Loucy (cell line): ENCODE results near the gene GNG13.
"Not testable (repeated sequence)": the region's sequence is repeated elsewhere in the genome, so short reads cannot be mapped to it uniquely, and the experiment has no call there.

ENCODE experiments used
- H2AFZ ChIP-seq: fragments of 200-600 bp; sonication (generic); 2 replicates; pipeline ENCODE4 v1.6.0; 2016; ENCODE audit warnings: antibody characterized with exemption, mild to moderate bottlenecking, low read length, moderate library complexity
- H3F3A ChIP-seq: fragments of 200-600 bp; 2 replicates; pipeline ENCODE4 v1.6.0; 2016; ENCODE audit warnings: antibody characterized with exemption, low read depth, mild to moderate bottlenecking
- H3K27me3 ChIP-seq: fragments of 200-600 bp; sonication (generic); 2 replicates; pipeline ENCODE4 v1.6.1; 2014; ENCODE audit warnings: low read length, mild to moderate bottlenecking; ENCODE audit not compliant: insufficient read depth, poor library complexity, severe bottlenecking
- H3K36me3 ChIP-seq: fragments of 200-600 bp; sonication (generic); 2 replicates; pipeline ENCODE4 v1.6.1; 2016; ENCODE audit warnings: low read length; ENCODE audit not compliant: insufficient read depth
- H3K4me1 ChIP-seq: fragments of 200-600 bp; sonication (generic); 2 replicates; pipeline ENCODE4 v1.5.1; 2014; ENCODE audit warnings: low read length, mild to moderate bottlenecking; ENCODE audit not compliant: insufficient read depth, poor library complexity, severe bottlenecking
- H3K4me2 ChIP-seq: fragments of 200-600 bp; sonication (generic); 2 replicates; pipeline ENCODE4 v1.6.0; 2014; ENCODE audit warnings: antibody characterized with exemption, low read length, low read depth, mild to moderate bottlenecking; ENCODE audit not compliant: poor library complexity, severe bottlenecking
- H3K4me3 ChIP-seq: fragments of 200-600 bp; sonication (generic); 2 replicates; pipeline ENCODE4 v1.5.1; 2014; ENCODE audit warnings: low read length, mild to moderate bottlenecking, mixed read lengths; ENCODE audit not compliant: poor library complexity, severe bottlenecking
- H3K79me2 ChIP-seq: fragments of 200-600 bp; sonication (generic); 2 replicates; pipeline ENCODE4 v1.6.1; 2014; ENCODE audit warnings: low read length; ENCODE audit not compliant: insufficient read depth
- H3K9ac ChIP-seq: fragments of 200-600 bp; sonication (generic); 2 replicates; pipeline ENCODE4 v1.6.0; 2014; ENCODE audit warnings: mild to moderate bottlenecking, low read depth, low read length, moderate library complexity; ENCODE audit not compliant: poor library complexity, severe bottlenecking
- H3K9me2 ChIP-seq: fragments of 200-600 bp; sonication (generic); replicated peaks from 2 replicates; pipeline ENCODE4 v1.6.1; 2016; ENCODE audit warnings: low read depth, low read length, mixed read lengths
- H3K9me3 ChIP-seq: fragments of 200-600 bp; sonication (generic); 2 replicates; pipeline ENCODE4 v1.6.1; 2014; ENCODE audit warnings: mild to moderate bottlenecking, antibody characterized with exemption, low read length, low read depth; ENCODE audit not compliant: insufficient read depth
- H4K20me1 ChIP-seq: fragments of 200-600 bp; sonication (generic); 2 replicates; pipeline ENCODE4 v1.6.0; 2014; ENCODE audit warnings: antibody characterized with exemption, low read length, mild to moderate bottlenecking; ENCODE audit not compliant: insufficient read depth, poor library complexity, severe bottlenecking
- EZH2phosphoT487 ChIP-seq: fragments of 200-600 bp; IDR thresholded peaks from 2 replicates; pipeline ENCODE4 v1.6.1; 2018; ENCODE audit warnings: antibody characterized with exemption, mild to moderate bottlenecking, moderate library complexity, borderline replicate concordance
- TF ChIP-seq, protein P1 (sequence below): fragments of 200-600 bp; sonication (generic); conservative IDR thresholded peaks from 2 replicates; pipeline ENCODE4 v1.5.1; 2014; ENCODE audit warnings: mild to moderate bottlenecking, antibody characterized with exemption, low read length

Gene GNG13

DNA sequence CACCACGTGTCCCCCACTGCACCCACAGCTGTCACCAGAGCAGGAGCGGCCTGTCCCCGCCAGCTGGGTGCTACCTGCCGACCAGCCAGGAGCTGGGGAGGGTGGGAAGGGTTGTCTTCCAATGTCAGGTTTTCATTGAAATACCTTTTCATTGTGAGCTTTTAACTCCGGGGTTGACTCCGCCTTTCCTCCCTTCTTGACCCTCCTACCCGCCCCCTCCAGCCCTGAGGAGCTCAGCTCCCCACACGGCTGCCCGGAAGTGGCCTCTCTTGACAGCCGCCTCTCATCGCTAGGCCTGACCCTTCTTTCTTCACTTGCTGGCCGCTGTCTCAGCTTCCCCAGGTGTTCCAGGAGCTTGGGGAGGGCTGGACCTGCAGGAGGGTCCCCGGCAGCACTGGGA lies 21.2 kb upstream of the GNG13 start:
- TF ChIP-seq, protein P1, sequence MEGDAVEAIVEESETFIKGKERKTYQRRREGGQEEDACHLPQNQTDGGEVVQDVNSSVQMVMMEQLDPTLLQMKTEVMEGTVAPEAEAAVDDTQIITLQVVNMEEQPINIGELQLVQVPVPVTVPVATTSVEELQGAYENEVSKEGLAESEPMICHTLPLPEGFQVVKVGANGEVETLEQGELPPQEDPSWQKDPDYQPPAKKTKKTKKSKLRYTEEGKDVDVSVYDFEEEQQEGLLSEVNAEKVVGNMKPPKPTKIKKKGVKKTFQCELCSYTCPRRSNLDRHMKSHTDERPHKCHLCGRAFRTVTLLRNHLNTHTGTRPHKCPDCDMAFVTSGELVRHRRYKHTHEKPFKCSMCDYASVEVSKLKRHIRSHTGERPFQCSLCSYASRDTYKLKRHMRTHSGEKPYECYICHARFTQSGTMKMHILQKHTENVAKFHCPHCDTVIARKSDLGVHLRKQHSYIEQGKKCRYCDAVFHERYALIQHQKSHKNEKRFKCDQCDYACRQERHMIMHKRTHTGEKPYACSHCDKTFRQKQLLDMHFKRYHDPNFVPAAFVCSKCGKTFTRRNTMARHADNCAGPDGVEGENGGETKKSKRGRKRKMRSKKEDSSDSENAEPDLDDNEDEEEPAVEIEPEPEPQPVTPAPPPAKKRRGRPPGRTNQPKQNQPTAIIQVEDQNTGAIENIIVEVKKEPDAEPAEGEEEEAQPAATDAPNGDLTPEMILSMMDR, result no peak
- TF ChIP-seq EZH2phosphoT487, result no peak
- Histone ChIP-seq H3K9me3 (no peaks in the 10 kb centered on the region), H3K4me1 (peaks cover 11% of the 10 kb centered on the region), H3K9ac (no peak overlapping the region), H3K36me3 (no peaks in the 10 kb centered on the region), H3K27me3 (no peaks in the 10 kb centered on the region), H3K9me2 (no peaks in the 10 kb centered on the region), H3F3A (no peaks in the 10 kb centered on the region), H3K79me2 (no peaks in the 10 kb centered on the region), H2AFZ (no peak overlapping the region), H3K4me3 (no peak overlapping the region), H3K4me2 (no peak overlapping the region), H4K20me1 (no peaks in the 10 kb centered on the region)

DNA sequence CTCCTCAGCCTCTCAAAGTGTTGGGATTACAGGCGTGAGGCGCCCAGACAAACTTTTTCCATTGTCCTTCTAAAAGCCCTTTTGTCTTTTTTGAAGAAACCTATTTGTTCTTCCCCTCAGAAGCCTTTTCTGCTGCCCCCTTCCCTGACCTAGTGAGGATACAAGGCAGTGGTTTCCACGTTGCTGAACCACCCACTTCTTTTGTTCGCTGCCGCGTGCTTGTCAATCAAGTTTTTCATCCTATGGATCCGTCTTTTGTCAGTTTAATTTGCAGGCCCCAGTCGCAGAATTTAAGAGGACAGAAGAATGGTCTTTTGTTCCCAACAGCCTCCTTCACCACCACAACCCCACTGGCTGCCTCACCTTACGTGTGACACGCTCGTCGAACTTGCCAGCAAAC lies 20.2 kb upstream of the GNG13 start:
- H3K27me3 ChIP-seq, result no peaks in the 10 kb centered on the region
- no peaks in the 10 kb centered on the region for H3K9me2 ChIP-seq
- no peak overlapping the region for H2AFZ ChIP-seq
- H3K4me1 ChIP-seq, result peaks cover 11% of the 10 kb centered on the region
- no peaks in the 10 kb centered on the region for H4K20me1 ChIP-seq
- no peaks in the 10 kb centered on the region for H3K79me2 ChIP-seq
- no peaks in the 10 kb centered on the region for H3K36me3 ChIP-seq
- no peak overlapping the region for H3K4me3 ChIP-seq
- H3K4me2 ChIP-seq, result no peak overlapping the region
- no peak for TF ChIP-seq EZH2phosphoT487
- TF ChIP-seq, protein P1, result no peak
- no peaks in the 10 kb centered on the region for H3F3A ChIP-seq
- no peak overlapping the region for H3K9ac ChIP-seq
- H3K9me3 ChIP-seq, result no peaks in the 10 kb centered on the region

DNA sequence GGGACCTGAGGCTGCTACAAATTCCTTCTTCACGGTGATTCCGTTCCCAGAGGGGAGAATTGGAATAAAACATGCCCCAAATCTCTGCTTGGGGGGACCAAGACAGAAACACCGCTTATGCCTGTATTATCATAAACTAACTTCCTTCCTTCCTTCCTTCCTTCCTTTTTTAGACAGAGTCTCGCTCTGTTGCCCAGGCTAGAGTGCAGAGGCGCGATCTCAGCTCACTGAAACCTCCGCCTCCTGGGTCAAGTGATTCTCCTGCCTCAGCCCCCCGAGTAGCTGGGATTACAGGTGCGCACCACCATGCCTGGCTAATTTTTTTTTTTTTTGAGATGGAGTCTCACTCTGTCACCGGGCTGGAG lies 19.5 kb upstream of the GNG13 start:
- H4K20me1 ChIP-seq, H3K9me2 ChIP-seq, H2AFZ ChIP-seq, H3K27me3 ChIP-seq, H3K36me3 ChIP-seq, H3F3A ChIP-seq, H3K9me3 ChIP-seq, H3K79me2 ChIP-seq: not testable (repeated sequence)
- Histone ChIP-seq H3K4me2 (peak overlapping the region; percentile 79), H3K4me1 (peaks cover 11% of the 10 kb centered on the region), H3K9ac (peak overlapping the region; percentile 55), H3K4me3 (peak overlapping the region; percentile 65)

DNA sequence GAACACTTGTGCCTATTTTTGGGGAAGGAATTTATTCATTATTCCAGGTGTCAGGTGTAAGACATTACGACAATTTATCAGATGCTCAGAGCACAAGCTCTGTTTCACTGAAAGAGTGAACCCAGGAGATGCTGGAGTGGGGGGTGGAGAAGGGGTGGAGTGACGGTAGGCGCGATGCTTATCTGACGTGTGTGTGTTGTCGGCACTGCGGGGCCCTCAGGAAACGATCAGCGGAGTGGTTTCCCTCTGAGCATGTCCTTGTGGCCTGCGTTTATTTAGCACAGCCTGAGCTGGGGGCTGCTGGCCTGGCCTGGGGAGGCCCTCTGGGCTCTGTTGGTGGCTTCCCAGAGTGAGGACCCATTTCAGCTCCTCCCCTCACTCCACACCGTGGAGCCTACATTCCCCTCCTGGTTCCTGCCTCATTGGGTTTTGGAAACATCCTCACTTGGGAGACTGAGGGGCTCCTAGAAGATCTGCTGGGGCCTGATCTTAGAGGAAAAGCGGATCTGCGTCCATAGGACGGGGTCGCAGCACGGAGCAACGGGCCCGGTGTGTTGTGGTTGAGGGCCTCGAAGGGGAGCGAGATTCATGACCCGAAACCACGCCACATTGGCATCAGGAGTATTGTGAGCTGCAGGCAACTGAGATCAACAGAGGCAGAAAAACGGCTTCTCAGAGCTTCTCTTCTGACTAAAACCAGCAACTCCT lies 19.0 kb upstream of the GNG13 start:
- Histone ChIP-seq H3K36me3 (no peaks in the 10 kb centered on the region), H3K79me2 (no peaks in the 10 kb centered on the region), H3K9ac (peak overlapping the region; percentile 55), H3K4me1 (peaks cover 11% of the 10 kb centered on the region), H3K9me2 (no peaks in the 10 kb centered on the region), H2AFZ (0 out of 2 replicates have a peak overlapping the region, but pooled peaks have one; percentile 36), H3K9me3 (no peaks in the 10 kb centered on the region), H4K20me1 (no peaks in the 10 kb centered on the region), H3F3A (no peaks in the 10 kb centered on the region), H3K4me3 (peak overlapping the region; percentile 65), H3K4me2 (peak overlapping the region; percentile 79), H3K27me3 (no peaks in the 10 kb centered on the region)
- TF ChIP-seq, protein P1, result no peak
- TF ChIP-seq EZH2phosphoT487, result no peak
